GM23338 (cell line): ENCODE results near the gene LDLRAD3. TPM values are rescaled to one million over a fixed set of nuclear protein-coding genes. Genes with fewer than 3 reads are reported as not detected.

Experiments used
- ATAC-seq: fragments of 200-7000 bp; cut with Tn5 transposase; 3 replicates; pipeline ENCODE4 v1.9.1; 2020
- DNase-seq: peaks from one replicate; pipeline ENCODE4 v3.0.0-alpha.2; 2015; ENCODE audit warnings: low spot score
- H2AFZ ChIP-seq: fragments of 200-600 bp; sonication (generic); 2 replicates; pipeline ENCODE4 v1.8.0; 2016; ENCODE audit warnings: antibody characterized with exemption, mild to moderate bottlenecking, moderate library complexity
- H3F3A ChIP-seq: fragments of 200-600 bp; sonication (generic); replicated peaks from 2 replicates; pipeline ENCODE4 v1.8.0; 2017; ENCODE audit warnings: antibody characterized with exemption, mixed run types, low read depth
- H3K27ac ChIP-seq: fragments of 200-600 bp; sonication (generic); 2 replicates; pipeline ENCODE4 v1.6.1; 2016; ENCODE audit warnings: low read depth
- H3K27me3 ChIP-seq: fragments of 200-600 bp; sonication (generic); 2 replicates; pipeline ENCODE4 v1.8.0; 2016; ENCODE audit warnings: mild to moderate bottlenecking, mixed run types, moderate library complexity; ENCODE audit not compliant: insufficient read depth
- H3K36me3 ChIP-seq: fragments of 200-600 bp; sonication (generic); 2 replicates; pipeline ENCODE4 v1.8.0; 2016; ENCODE audit warnings: mild to moderate bottlenecking; ENCODE audit not compliant: insufficient read depth
- H3K4me1 ChIP-seq: fragments of 200-600 bp; sonication (generic); 2 replicates; pipeline ENCODE4 v1.8.0; 2016; ENCODE audit warnings: mild to moderate bottlenecking, moderate library complexity; ENCODE audit not compliant: insufficient read depth
- H3K4me2 ChIP-seq: fragments of 200-600 bp; sonication (generic); 2 replicates; pipeline ENCODE4 v1.7.1; 2017; ENCODE audit warnings: mixed run types
- H3K4me3 ChIP-seq: fragments of 200-600 bp; sonication (generic); 2 replicates; pipeline ENCODE4 v1.6.1; 2016; ENCODE audit warnings: mixed run types
- H3K79me2 ChIP-seq: fragments of 200-600 bp; sonication (generic); replicated peaks from 2 replicates; pipeline ENCODE4 v1.8.0; 2017; ENCODE audit warnings: mild to moderate bottlenecking; ENCODE audit not compliant: insufficient read depth
- H3K9me2 ChIP-seq: fragments of 200-600 bp; sonication (generic); 2 replicates; pipeline ENCODE4 v1.8.0; 2017; ENCODE audit not compliant: insufficient read depth
- H4K20me1 ChIP-seq: fragments of 200-600 bp; sonication (generic); replicated peaks from 2 replicates; pipeline ENCODE4 v1.8.0; 2017; ENCODE audit warnings: mild to moderate bottlenecking; ENCODE audit not compliant: insufficient read depth
- H3K27ac Mint-ChIP-seq: 2 replicates; pipeline ENCODE4 v1.8.0; 2020; ENCODE audit warnings: inconsistent platforms, mild to moderate bottlenecking, moderate library complexity, mixed read lengths
- H3K27me3 Mint-ChIP-seq: 3 replicates; pipeline ENCODE4 v1.8.0; 2022; ENCODE audit warnings: low read depth, mild to moderate bottlenecking, moderate library complexity, mixed read lengths, inconsistent platforms; ENCODE audit not compliant: insufficient read depth, poor library complexity
- H3K36me3 Mint-ChIP-seq: 3 replicates; pipeline ENCODE4 v1.8.0; 2021; ENCODE audit warnings: low read depth, mild to moderate bottlenecking, inconsistent platforms, moderate library complexity, mixed read lengths
- H3K4me1 Mint-ChIP-seq: 3 replicates; pipeline ENCODE4 v1.8.0; 2020; ENCODE audit warnings: mild to moderate bottlenecking, inconsistent platforms, mixed read lengths
- H3K4me3 Mint-ChIP-seq: 3 replicates; pipeline ENCODE4 v1.8.0; 2021; ENCODE audit warnings: moderate library complexity, mild to moderate bottlenecking, inconsistent platforms, mixed read lengths
- H3K9me3 Mint-ChIP-seq: 3 replicates; pipeline ENCODE4 v1.8.0; 2020; ENCODE audit warnings: moderate library complexity, mild to moderate bottlenecking, inconsistent platforms, mixed read lengths
- CREB1 ChIP-seq: fragments of 250-450 bp; sonication (Bioruptor Pico); IDR thresholded peaks from 2 replicates; pipeline ENCODE4 v1.5.0; 2020; ENCODE audit warnings: low read depth, mild to moderate bottlenecking, moderate library complexity
- EZH2 ChIP-seq: fragments of 200-600 bp; sonication (generic); IDR thresholded peaks from one replicate; pipeline ENCODE4 v1.8.0; 2017; ENCODE audit warnings: antibody characterized with exemption, mild to moderate bottlenecking, low read depth; ENCODE audit not compliant: unreplicated experiment
- EZH2phosphoT487 ChIP-seq: fragments of 200-600 bp; sonication (generic); IDR thresholded peaks from one replicate; pipeline ENCODE4 v1.8.1; 2018; ENCODE audit warnings: antibody characterized with exemption; ENCODE audit not compliant: unreplicated experiment
- JUNB ChIP-seq: IDR thresholded peaks from one replicate; pipeline ENCODE4 v1.6.1; 2016; ENCODE audit warnings: antibody characterized with exemption; ENCODE audit not compliant: unreplicated experiment
- NANOG ChIP-seq: IDR thresholded peaks from 2 replicates; pipeline ENCODE4 v1.6.1; 2016; ENCODE audit warnings: antibody characterized with exemption, borderline replicate concordance
- POLR2AphosphoS5 ChIP-seq: IDR thresholded peaks from 2 replicates; pipeline ENCODE4 v1.6.1; 2016; ENCODE audit warnings: antibody characterized with exemption, low read depth
- STAT1 ChIP-seq: IDR thresholded peaks from one replicate; pipeline ENCODE4 v1.6.1; 2016; ENCODE audit warnings: antibody characterized with exemption; ENCODE audit not compliant: unreplicated experiment
- ZNF114 ChIP-seq: fragments of 250-450 bp; sonication (Bioruptor Pico); IDR thresholded peaks from 2 replicates; pipeline ENCODE4 v1.5.0; 2020; ENCODE audit warnings: mild to moderate bottlenecking, moderate library complexity
- ZNF331 ChIP-seq: fragments of 250-450 bp; sonication (Bioruptor Pico); IDR thresholded peaks from 2 replicates; pipeline ENCODE4 v1.5.0; 2020; ENCODE audit warnings: low read depth, mild to moderate bottlenecking, moderate library complexity
- polyA plus RNA-seq: library from polyadenylated mRNA; unstranded; fragments of >200 nt; fragmentation: Nextera tagmentation; extraction: Ambion mirVana; gene quantifications from 2 replicates; pipeline ENCODE4 v1.2.1, GENCODE V29; 2016
- total RNA-seq: library from RNA; depleted of rRNA; stranded (reverse); fragments of >200 nt; shearing (Covaris generic); gene quantifications from 2 replicates; pipeline ENCODE4 v1.2.3, GENCODE V29; 2014
- TF ChIP-seq, protein P1 (sequence below): IDR thresholded peaks from one replicate; pipeline ENCODE4 v1.6.1; 2018; ENCODE audit warnings: antibody characterized with exemption; ENCODE audit not compliant: unreplicated experiment
- TF ChIP-seq, protein P2 (sequence below), 2 experiments: fragments of 200-600 bp in 1 of 2; sonication (generic) in 1 of 2; conservative IDR thresholded peaks; 2 replicates each; pipeline versions ENCODE4 v1.5.1 to v1.6.1; 2016 to 2017; ENCODE audit warnings: antibody characterized with exemption in 2 of 2, low read depth in 2 of 2, mild to moderate bottlenecking in 2 of 2, moderate library complexity in 1 of 2
- TF ChIP-seq, protein P3 (sequence below): fragments of 250-450 bp; sonication (Bioruptor Pico); IDR thresholded peaks from 2 replicates; pipeline ENCODE4 v1.5.0; 2020; ENCODE audit warnings: mild to moderate bottlenecking, moderate library complexity
- TF ChIP-seq, protein P4 (sequence below): IDR thresholded peaks from 2 replicates; pipeline ENCODE4 v1.6.1; 2016; ENCODE audit warnings: antibody characterized with exemption

The LDLRAD3 gene
- total and polyA plus RNA-seq, 2 experiments from 2014 or later, result 8.5 to 19.4 TPM

DNA sequence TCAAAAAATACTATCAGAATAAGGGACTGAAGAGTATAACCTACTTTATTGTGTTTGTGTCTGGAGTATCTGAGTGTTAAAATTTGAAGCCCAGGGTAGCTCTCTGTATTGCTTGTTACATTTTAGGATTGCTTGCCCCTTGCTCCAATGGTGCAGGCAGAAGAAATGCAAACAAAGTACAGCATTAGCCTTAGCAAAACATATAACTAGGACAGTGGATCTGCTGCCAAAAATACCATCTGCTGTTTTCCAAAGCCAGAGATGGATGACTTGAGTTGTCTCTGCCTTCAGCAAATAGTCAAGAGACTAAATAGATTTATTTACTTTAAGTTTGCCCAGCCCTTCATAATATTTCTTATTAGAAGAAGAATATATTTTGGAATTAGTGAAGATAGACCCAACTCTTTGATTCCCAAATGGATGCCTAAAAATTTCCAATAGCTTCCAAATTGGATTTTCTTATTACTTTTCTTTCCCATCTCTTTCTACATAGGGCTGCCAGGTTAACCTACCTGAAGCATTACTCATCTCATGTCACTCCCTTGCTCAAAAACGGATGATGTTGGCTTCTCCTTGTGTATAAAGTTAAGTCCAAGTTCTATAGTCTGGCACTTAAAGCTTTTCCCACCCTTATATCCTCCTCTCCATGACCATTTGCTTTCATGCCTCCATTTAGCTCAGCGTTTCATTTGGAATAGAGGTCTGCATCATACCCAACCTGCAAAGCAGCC, 66.3 kb downstream of the LDLRAD3 start:
- H3K4me3 Mint-ChIP-seq, result no peak overlapping the region
- DNase-seq (no peak), ATAC-seq (no peak)
- TF ChIP-seq EZH2phosphoT487 (no peak), STAT1 (no peak), NANOG (no peak), ZNF114 (CRISPR knock-in tag) (no peak), POLR2AphosphoS5 (no peak), CREB1 (no peak), ZNF331 (CRISPR knock-in tag) (no peak), JUNB (no peak), EZH2 (no peak)
- TF ChIP-seq, protein P1, sequence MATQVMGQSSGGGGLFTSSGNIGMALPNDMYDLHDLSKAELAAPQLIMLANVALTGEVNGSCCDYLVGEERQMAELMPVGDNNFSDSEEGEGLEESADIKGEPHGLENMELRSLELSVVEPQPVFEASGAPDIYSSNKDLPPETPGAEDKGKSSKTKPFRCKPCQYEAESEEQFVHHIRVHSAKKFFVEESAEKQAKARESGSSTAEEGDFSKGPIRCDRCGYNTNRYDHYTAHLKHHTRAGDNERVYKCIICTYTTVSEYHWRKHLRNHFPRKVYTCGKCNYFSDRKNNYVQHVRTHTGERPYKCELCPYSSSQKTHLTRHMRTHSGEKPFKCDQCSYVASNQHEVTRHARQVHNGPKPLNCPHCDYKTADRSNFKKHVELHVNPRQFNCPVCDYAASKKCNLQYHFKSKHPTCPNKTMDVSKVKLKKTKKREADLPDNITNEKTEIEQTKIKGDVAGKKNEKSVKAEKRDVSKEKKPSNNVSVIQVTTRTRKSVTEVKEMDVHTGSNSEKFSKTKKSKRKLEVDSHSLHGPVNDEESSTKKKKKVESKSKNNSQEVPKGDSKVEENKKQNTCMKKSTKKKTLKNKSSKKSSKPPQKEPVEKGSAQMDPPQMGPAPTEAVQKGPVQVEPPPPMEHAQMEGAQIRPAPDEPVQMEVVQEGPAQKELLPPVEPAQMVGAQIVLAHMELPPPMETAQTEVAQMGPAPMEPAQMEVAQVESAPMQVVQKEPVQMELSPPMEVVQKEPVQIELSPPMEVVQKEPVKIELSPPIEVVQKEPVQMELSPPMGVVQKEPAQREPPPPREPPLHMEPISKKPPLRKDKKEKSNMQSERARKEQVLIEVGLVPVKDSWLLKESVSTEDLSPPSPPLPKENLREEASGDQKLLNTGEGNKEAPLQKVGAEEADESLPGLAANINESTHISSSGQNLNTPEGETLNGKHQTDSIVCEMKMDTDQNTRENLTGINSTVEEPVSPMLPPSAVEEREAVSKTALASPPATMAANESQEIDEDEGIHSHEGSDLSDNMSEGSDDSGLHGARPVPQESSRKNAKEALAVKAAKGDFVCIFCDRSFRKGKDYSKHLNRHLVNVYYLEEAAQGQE, result no peak
- TF ChIP-seq, protein P2, sequence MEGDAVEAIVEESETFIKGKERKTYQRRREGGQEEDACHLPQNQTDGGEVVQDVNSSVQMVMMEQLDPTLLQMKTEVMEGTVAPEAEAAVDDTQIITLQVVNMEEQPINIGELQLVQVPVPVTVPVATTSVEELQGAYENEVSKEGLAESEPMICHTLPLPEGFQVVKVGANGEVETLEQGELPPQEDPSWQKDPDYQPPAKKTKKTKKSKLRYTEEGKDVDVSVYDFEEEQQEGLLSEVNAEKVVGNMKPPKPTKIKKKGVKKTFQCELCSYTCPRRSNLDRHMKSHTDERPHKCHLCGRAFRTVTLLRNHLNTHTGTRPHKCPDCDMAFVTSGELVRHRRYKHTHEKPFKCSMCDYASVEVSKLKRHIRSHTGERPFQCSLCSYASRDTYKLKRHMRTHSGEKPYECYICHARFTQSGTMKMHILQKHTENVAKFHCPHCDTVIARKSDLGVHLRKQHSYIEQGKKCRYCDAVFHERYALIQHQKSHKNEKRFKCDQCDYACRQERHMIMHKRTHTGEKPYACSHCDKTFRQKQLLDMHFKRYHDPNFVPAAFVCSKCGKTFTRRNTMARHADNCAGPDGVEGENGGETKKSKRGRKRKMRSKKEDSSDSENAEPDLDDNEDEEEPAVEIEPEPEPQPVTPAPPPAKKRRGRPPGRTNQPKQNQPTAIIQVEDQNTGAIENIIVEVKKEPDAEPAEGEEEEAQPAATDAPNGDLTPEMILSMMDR (conservative IDR thresholded peaks at IDR 0.05; ENCODE audit: low read depth in 2 of 2), result no peak
- TF ChIP-seq, protein P3, sequence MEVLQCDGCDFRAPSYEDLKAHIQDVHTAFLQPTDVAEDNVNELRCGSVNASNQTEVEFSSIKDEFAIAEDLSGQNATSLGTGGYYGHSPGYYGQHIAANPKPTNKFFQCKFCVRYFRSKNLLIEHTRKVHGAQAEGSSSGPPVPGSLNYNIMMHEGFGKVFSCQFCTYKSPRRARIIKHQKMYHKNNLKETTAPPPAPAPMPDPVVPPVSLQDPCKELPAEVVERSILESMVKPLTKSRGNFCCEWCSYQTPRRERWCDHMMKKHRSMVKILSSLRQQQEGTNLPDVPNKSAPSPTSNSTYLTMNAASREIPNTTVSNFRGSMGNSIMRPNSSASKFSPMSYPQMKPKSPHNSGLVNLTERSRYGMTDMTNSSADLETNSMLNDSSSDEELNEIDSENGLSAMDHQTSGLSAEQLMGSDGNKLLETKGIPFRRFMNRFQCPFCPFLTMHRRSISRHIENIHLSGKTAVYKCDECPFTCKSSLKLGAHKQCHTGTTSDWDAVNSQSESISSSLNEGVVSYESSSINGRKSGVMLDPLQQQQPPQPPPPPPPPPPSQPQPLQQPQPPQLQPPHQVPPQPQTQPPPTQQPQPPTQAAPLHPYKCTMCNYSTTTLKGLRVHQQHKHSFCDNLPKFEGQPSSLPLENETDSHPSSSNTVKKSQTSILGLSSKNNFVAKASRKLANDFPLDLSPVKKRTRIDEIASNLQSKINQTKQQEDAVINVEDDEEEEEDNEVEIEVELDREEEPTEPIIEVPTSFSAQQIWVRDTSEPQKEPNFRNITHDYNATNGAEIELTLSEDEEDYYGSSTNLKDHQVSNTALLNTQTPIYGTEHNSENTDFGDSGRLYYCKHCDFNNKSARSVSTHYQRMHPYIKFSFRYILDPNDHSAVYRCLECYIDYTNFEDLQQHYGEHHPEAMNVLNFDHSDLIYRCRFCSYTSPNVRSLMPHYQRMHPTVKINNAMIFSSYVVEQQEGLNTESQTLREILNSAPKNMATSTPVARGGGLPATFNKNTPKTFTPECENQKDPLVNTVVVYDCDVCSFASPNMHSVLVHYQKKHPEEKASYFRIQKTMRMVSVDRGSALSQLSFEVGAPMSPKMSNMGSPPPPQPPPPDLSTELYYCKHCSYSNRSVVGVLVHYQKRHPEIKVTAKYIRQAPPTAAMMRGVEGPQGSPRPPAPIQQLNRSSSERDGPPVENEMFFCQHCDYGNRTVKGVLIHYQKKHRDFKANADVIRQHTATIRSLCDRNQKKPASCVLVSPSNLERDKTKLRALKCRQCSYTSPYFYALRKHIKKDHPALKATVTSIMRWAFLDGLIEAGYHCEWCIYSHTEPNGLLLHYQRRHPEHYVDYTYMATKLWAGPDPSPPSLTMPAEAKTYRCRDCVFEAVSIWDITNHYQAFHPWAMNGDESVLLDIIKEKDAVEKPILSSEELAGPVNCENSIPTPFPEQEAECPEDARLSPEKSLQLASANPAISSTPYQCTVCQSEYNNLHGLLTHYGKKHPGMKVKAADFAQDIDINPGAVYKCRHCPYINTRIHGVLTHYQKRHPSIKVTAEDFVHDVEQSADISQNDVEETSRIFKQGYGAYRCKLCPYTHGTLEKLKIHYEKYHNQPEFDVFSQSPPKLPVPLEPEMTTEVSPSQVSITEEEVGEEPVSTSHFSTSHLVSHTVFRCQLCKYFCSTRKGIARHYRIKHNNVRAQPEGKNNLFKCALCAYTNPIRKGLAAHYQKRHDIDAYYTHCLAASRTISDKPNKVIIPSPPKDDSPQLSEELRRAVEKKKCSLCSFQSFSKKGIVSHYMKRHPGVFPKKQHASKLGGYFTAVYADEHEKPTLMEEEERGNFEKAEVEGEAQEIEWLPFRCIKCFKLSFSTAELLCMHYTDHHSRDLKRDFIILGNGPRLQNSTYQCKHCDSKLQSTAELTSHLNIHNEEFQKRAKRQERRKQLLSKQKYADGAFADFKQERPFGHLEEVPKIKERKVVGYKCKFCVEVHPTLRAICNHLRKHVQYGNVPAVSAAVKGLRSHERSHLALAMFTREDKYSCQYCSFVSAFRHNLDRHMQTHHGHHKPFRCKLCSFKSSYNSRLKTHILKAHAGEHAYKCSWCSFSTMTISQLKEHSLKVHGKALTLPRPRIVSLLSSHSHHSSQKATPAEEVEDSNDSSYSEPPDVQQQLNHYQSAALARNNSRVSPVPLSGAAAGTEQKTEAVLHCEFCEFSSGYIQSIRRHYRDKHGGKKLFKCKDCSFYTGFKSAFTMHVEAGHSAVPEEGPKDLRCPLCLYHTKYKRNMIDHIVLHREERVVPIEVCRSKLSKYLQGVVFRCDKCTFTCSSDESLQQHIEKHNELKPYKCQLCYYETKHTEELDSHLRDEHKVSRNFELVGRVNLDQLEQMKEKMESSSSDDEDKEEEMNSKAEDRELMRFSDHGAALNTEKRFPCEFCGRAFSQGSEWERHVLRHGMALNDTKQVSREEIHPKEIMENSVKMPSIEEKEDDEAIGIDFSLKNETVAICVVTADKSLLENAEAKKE, result no peak
- TF ChIP-seq, protein P4, sequence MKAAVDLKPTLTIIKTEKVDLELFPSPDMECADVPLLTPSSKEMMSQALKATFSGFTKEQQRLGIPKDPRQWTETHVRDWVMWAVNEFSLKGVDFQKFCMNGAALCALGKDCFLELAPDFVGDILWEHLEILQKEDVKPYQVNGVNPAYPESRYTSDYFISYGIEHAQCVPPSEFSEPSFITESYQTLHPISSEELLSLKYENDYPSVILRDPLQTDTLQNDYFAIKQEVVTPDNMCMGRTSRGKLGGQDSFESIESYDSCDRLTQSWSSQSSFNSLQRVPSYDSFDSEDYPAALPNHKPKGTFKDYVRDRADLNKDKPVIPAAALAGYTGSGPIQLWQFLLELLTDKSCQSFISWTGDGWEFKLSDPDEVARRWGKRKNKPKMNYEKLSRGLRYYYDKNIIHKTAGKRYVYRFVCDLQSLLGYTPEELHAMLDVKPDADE, result no peak
- Histone ChIP-seq H3K36me3 (no peaks in the 10 kb centered on the region), H3K9me2 (peaks cover 5% of the 10 kb centered on the region; the same call in 1 of the 2 replicates), H3K4me2 (no peak overlapping the region), H2AFZ (no peak overlapping the region), H3K27me3 (no peaks in the 10 kb centered on the region), H4K20me1 (peaks cover 3% of the 10 kb centered on the region), H3K4me3 (no peak overlapping the region), H3K4me1 (peaks cover 11% of the 10 kb centered on the region), H3F3A (no peaks in the 10 kb centered on the region), H3K79me2 (peaks cover 65% of the 10 kb centered on the region), H3K27ac (no peak overlapping the region)
- H3K27me3 Mint-ChIP-seq, result peaks cover 6% of the 10 kb centered on the region
- H3K4me1 Mint-ChIP-seq, result peaks cover 28% of the 10 kb centered on the region
- H3K27ac Mint-ChIP-seq, result no peak overlapping the region
- peaks cover 10% of the 10 kb centered on the region for H3K36me3 Mint-ChIP-seq
- peaks cover 9% of the 10 kb centered on the region for H3K9me3 Mint-ChIP-seq
